Right lobe of liver (tissue), 4 donors: ENCODE measurements around the gene CFAP251.

Source experiments
- POLR2A ChIP-seq: fragments of 450-650 bp; IDR thresholded peaks from one replicate; pipeline ENCODE4 v1.6.1; 2017; ENCODE audit warnings: antibody characterized with exemption, mild to moderate bottlenecking
- TF ChIP-seq, protein P1 (sequence below), 4 donors: fragments of 200-600 bp in 3 of 4; fragments of 450-650 bp in 1 of 4; IDR thresholded peaks; one replicate each; pipeline versions ENCODE4 v1.5.1 to v1.8.0; 2016 to 2022; ENCODE audit warnings: antibody characterized with exemption in 4 of 4, mild to moderate bottlenecking in 2 of 4
- donor health status: DM: no; HTN: no; CAD: no.
- donor health status: DM: no; HTN: no; CAD: no.
- donor health status: DM: no; HTN: yes; CAD: no.

GRCh38 chr12:122031342-122032216, 113.2 kb downstream of the CFAP251 start:
- TF ChIP-seq, protein P1, sequence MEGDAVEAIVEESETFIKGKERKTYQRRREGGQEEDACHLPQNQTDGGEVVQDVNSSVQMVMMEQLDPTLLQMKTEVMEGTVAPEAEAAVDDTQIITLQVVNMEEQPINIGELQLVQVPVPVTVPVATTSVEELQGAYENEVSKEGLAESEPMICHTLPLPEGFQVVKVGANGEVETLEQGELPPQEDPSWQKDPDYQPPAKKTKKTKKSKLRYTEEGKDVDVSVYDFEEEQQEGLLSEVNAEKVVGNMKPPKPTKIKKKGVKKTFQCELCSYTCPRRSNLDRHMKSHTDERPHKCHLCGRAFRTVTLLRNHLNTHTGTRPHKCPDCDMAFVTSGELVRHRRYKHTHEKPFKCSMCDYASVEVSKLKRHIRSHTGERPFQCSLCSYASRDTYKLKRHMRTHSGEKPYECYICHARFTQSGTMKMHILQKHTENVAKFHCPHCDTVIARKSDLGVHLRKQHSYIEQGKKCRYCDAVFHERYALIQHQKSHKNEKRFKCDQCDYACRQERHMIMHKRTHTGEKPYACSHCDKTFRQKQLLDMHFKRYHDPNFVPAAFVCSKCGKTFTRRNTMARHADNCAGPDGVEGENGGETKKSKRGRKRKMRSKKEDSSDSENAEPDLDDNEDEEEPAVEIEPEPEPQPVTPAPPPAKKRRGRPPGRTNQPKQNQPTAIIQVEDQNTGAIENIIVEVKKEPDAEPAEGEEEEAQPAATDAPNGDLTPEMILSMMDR (IDR thresholded peaks at IDR 0.05): peak; percentile 73 to 84 (median 80)
- no peak for TF ChIP-seq POLR2A
